ENCODE results near the gene C11orf68. TPM values are rescaled to one million over a fixed set of nuclear protein-coding genes. Genes with fewer than 3 reads are reported as not detected.
A peak's percentile ranks its signal among the peaks of the same experiment; 100 is the strongest.

The C11orf68 gene
- total RNA-seq, 1 experiment from 2014 or later = 15.7 TPM

- no peaks in the 10 kb centered on the region for H3K79me2 ChIP-seq (ENCODE audit: insufficient read depth, low read length)
- H3K27ac ChIP-seq (ENCODE audit: insufficient read length, low read depth, low read length) = no peak overlapping the region
- TF ChIP-seq CTCF (conservative IDR thresholded peaks at IDR 0.05) = no peak
- no peak overlapping the region for H3K14ac ChIP-seq (ENCODE audit: insufficient read depth, low read length)
- no peak overlapping the region for H4K5ac ChIP-seq (ENCODE audit: insufficient read length, low read depth, low read length)
- H3K4me1 ChIP-seq (ENCODE audit: insufficient read depth, low read length) = peaks cover 11% of the 10 kb centered on the region
- H2BK12ac ChIP-seq (ENCODE audit: insufficient read length, low read depth, low read length) = no peak overlapping the region
- no peaks in the 10 kb centered on the region for H3K27me3 ChIP-seq (ENCODE audit: insufficient read depth, low read length)
- H3K23ac ChIP-seq (ENCODE audit: insufficient read length, low read depth, low read length) = no peak overlapping the region
- H4K8ac ChIP-seq (replicated peaks; ENCODE audit: insufficient read length, low read depth, low read length) = no peak overlapping the region
- H3K27ac Mint-ChIP-seq = no peak overlapping the region; a peak in 1 of 7 replicates
- no peak for DNase-seq
- no peak overlapping the region for H2AFZ ChIP-seq (ENCODE audit: low read length)
- no peak overlapping the region for H2BK5ac ChIP-seq (ENCODE audit: insufficient read length, low read length)
- no peaks in the 10 kb centered on the region for H3K9me3 ChIP-seq (ENCODE audit: control insufficient read depth, low read depth, low read length)
- H3K18ac ChIP-seq (ENCODE audit: insufficient read length, low read depth, low read length) = no peak overlapping the region
- H2BK120ac ChIP-seq (ENCODE audit: low read depth, low read length, poor library complexity, severe bottlenecking) = no peak overlapping the region
- no peak overlapping the region for H3K9ac ChIP-seq (ENCODE audit: extremely low read depth, insufficient read length, low read length)
- H2BK15ac ChIP-seq (ENCODE audit: low read depth, low read length) = no peak overlapping the region
- H3K36me3 Mint-ChIP-seq (ENCODE audit: insufficient read depth in 1 of 3, low read depth in 3 of 3) = peaks cover 0 to 13% (median 0%) of the 10 kb centered on the region in 3 experiments; a peak in 4 of 7 replicates
- H3K56ac ChIP-seq (ENCODE audit: insufficient read length, low read depth, low read length) = no peak overlapping the region
- no peaks in the 10 kb centered on the region for H3K79me1 ChIP-seq (ENCODE audit: insufficient read depth, low read depth, low read length, poor library complexity, severe bottlenecking)
- H3K4me2 ChIP-seq (ENCODE audit: insufficient read depth, insufficient read length, low read length) = no peak overlapping the region
- no peak overlapping the region for H3T11ph ChIP-seq (ENCODE audit: low read length)
- no CpG with 5 or more reads among the region's 8 CpGs for WGBS (ENCODE audit: extremely low coverage, insufficient read length, low lambda C conversion rate)
- no peak overlapping the region; the same call in 1 of the 2 replicates for H3K4ac ChIP-seq (ENCODE audit: low read depth, low read length)
- peak overlapping the region in 1 of 2 experiments; percentile 75; a peak in 1 of 5 replicates for H3K4me3 Mint-ChIP-seq
- H3K9me3 Mint-ChIP-seq = no peaks in the 10 kb centered on the region; a peak in 1 of 5 replicates
- H2AK5ac ChIP-seq (ENCODE audit: insufficient read length, low read length) = no peak overlapping the region
- H3K23me2 ChIP-seq (ENCODE audit: insufficient read length, low read depth, low read length, poor library complexity, severe bottlenecking) = peaks cover 8% of the 10 kb centered on the region
- no peak overlapping the region for H2BK20ac ChIP-seq (ENCODE audit: low read depth, low read length, poor library complexity, severe bottlenecking)
- peaks cover 24% of the 10 kb centered on the region for H3K27me3 Mint-ChIP-seq (ENCODE audit: low read depth)
- peaks cover 31 to 44% of the 10 kb centered on the region in 2 experiments for H3K4me1 Mint-ChIP-seq
- H4K20me1 ChIP-seq (ENCODE audit: control insufficient read depth, insufficient read depth, insufficient read length) = no peaks in the 10 kb centered on the region
- no peak overlapping the region for H4K91ac ChIP-seq (ENCODE audit: insufficient read length, low read depth, low read length)
Measured at GRCh38 chr11:65944767-65945166, 25.9 kb upstream of the C11orf68 start.
